CD4-positive, CD25-positive, alpha-beta regulatory T cell (primary cell): ENCODE measurements around the gene ANKRD62. TPM values are rescaled to one million over a fixed set of nuclear protein-coding genes. Genes with fewer than 3 reads are reported as not detected.
"Not testable (repeated sequence)": the region's sequence is repeated elsewhere in the genome, so short reads cannot be mapped to it uniquely, and the experiment has no call there.

Experiments
- ATAC-seq, 2 donors: fragments of 150-1000 bp; cut with Tn5 transposase; one replicate each; pipeline ENCODE4 v1.10.0; 2021; ENCODE audit warnings: low read depth in 2 of 2, moderate number of reproducible peaks in 2 of 2, moderate library complexity in 1 of 2
- DNase-seq, 3 donors: peaks; one replicate each; pipeline versions ENCODE4 v3.0.0 to v3.0.0-alpha.2; 2012 to 2022; ENCODE audit warnings: mixed read lengths in 1 of 3
- H3K27ac ChIP-seq: one replicate; pipeline ENCODE4 v1.7.0; 2013; ENCODE audit warnings: mild to moderate bottlenecking, low read length; ENCODE audit not compliant: insufficient read depth, poor library complexity, severe bottlenecking
- H3K27me3 ChIP-seq: one replicate; pipeline ENCODE4 v1.7.0; 2013; ENCODE audit warnings: low read length; ENCODE audit not compliant: control insufficient read depth, insufficient read depth
- H3K36me3 ChIP-seq: one replicate; pipeline ENCODE4 v1.7.0; 2013; ENCODE audit warnings: mild to moderate bottlenecking, low read length, moderate library complexity; ENCODE audit not compliant: control insufficient read depth, insufficient read depth
- H3K4me1 ChIP-seq: 2 replicates; pipeline ENCODE4 v1.7.0; 2013; ENCODE audit warnings: mild to moderate bottlenecking, low read length; ENCODE audit not compliant: insufficient read depth, control insufficient read depth, poor library complexity, severe bottlenecking
- H3K4me3 ChIP-seq: one replicate; pipeline ENCODE4 v1.7.0; 2013; ENCODE audit warnings: low read depth, mild to moderate bottlenecking, low read length, moderate library complexity
- H3K9me3 ChIP-seq, 2 experiments: 1 replicate in 1 of 2; 2 replicates in 1 of 2; pipeline ENCODE4 v1.7.0; 2013; ENCODE audit warnings: low read length in 2 of 2, mild to moderate bottlenecking in 1 of 2, moderate library complexity in 1 of 2; ENCODE audit not compliant: control insufficient read depth in 2 of 2
- H3K27ac Mint-ChIP-seq, 3 donors: one replicate each; pipeline ENCODE4 v1.8.0; 2020 to 2022; ENCODE audit warnings: mild to moderate bottlenecking in 3 of 3, mixed read lengths in 3 of 3, moderate library complexity in 2 of 3
- H3K27me3 Mint-ChIP-seq: one replicate; pipeline ENCODE4 v1.8.0; 2022; ENCODE audit warnings: mild to moderate bottlenecking, mixed read lengths
- H3K36me3 Mint-ChIP-seq: one replicate; pipeline ENCODE4 v1.8.0; 2020; ENCODE audit warnings: mixed read lengths
- H3K4me1 Mint-ChIP-seq, 4 donors: one replicate each; pipeline ENCODE4 v1.8.0; 2020 to 2022; ENCODE audit warnings: mixed read lengths in 4 of 4, mild to moderate bottlenecking in 1 of 4
- H3K4me3 Mint-ChIP-seq, 4 donors: one replicate each; pipeline ENCODE4 v1.8.0; 2020 to 2022; ENCODE audit warnings: mild to moderate bottlenecking in 4 of 4, mixed read lengths in 4 of 4, moderate library complexity in 3 of 4
- H3K9me3 Mint-ChIP-seq, 7 donors: one replicate each; pipeline ENCODE4 v1.8.0; 2020 to 2022; ENCODE audit warnings: mixed read lengths in 7 of 7, mild to moderate bottlenecking in 3 of 7, moderate library complexity in 2 of 7
- polyA plus RNA-seq, 4 donors: library from polyadenylated mRNA; unstranded; fragments of 300-500 nt; fragmentation: Illumina TruSeq; gene quantifications; one replicate each; pipeline ENCODE4 v1.2.3, GENCODE V29; 2021
- total RNA-seq: library from RNA; stranded (reverse); gene quantifications from one replicate; pipeline ENCODE4 v1.2.3, GENCODE V29; 2022

The ANKRD62 gene
- total and polyA plus RNA-seq, 5 donors from 2014 or later = not detected

DNA sequence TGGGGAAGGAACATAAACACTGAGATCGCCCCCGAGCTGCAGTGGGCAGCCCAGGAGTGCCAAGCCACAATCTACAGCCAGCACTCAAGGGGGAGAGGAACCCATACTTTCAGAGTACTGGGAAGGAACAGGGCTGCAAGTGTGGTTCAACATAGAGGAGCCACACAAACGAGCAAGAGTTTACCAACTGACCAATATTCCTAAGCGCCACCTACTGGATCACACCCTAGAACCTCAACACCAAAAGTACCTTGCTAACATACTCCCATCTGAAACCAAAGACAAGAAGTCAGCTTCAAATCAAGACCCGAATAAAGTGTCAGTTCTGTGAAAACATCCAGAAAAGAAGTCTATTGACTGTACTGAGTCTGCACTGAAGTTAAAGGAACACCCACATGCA, 55.8 kb downstream of the ANKRD62 start:
- H3K4me1 Mint-ChIP-seq, H3K9me3 Mint-ChIP-seq, H3K4me3 Mint-ChIP-seq, H3K4me1 ChIP-seq, H3K4me3 ChIP-seq, H3K27me3 ChIP-seq, H3K36me3 Mint-ChIP-seq, H3K27me3 Mint-ChIP-seq, DNase-seq, ATAC-seq, H3K27ac Mint-ChIP-seq, H3K27ac ChIP-seq, H3K9me3 ChIP-seq, H3K36me3 ChIP-seq: not testable (repeated sequence)

DNA sequence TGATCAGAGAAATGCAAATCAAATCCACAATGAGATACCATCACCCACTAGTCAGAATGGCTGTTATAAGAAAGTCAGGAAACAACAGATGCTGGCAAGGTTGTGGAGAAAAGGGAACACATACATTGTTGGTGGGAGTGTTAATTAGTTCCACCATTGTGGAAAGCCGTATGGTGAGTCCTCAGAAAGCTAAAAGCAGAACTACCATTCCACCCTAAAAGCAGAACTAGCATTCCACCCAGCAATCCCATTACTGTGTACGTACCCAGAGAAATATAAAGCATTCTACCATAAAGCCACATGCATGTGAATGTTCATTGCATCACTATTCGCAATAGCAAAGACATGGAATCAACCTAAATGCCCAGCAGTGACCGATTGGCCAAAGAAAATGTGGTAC, 60.7 kb downstream of the ANKRD62 start:
- Histone ChIP-seq H3K27me3 (no peaks in the 10 kb centered on the region), H3K27ac (no peak overlapping the region), H3K9me3 (no peaks in the 10 kb centered on the region), H3K4me1 (no peaks in the 10 kb centered on the region), H3K36me3 (no peaks in the 10 kb centered on the region), H3K4me3 (no peak overlapping the region)
- DNase-seq (no peak), ATAC-seq (no peak)
- Mint-ChIP-seq H3K36me3 (no peaks in the 10 kb centered on the region), H3K27ac (no peak overlapping the region), H3K4me3 (no peak overlapping the region), H3K27me3 (peaks cover 7% of the 10 kb centered on the region), H3K9me3 (peaks cover 0 to 4% (median 0%) of the 10 kb centered on the region in 7 donors), H3K4me1 (no peaks in the 10 kb centered on the region)

- DNase-seq (no peak), ATAC-seq (no peak)
- peaks cover 0 to 4% (median 0%) of the 10 kb centered on the region in 7 donors for H3K9me3 Mint-ChIP-seq
- no peaks in the 10 kb centered on the region for H3K9me3 ChIP-seq
- no peak overlapping the region for H3K27ac ChIP-seq
- no peaks in the 10 kb centered on the region for H3K4me1 Mint-ChIP-seq
- peaks cover 4% of the 10 kb centered on the region for H3K27me3 Mint-ChIP-seq
- H3K36me3 ChIP-seq = no peaks in the 10 kb centered on the region
- no peaks in the 10 kb centered on the region for H3K36me3 Mint-ChIP-seq
- H3K27ac Mint-ChIP-seq = no peak overlapping the region
- no peak overlapping the region for H3K4me3 ChIP-seq
- no peaks in the 10 kb centered on the region for H3K4me1 ChIP-seq
- no peaks in the 10 kb centered on the region for H3K27me3 ChIP-seq
- H3K4me3 Mint-ChIP-seq = no peak overlapping the region
These were observed 62.4 kb downstream of the ANKRD62 start for GRCh38 chr18:12155996-12156395.

GRCh38 chr18:12159446-12159845, 65.8 kb downstream of the ANKRD62 start:
- H3K36me3 ChIP-seq = no peaks in the 10 kb centered on the region
- H3K4me1 Mint-ChIP-seq = no peaks in the 10 kb centered on the region
- no peaks in the 10 kb centered on the region for H3K27me3 ChIP-seq
- peaks cover 0 to 4% (median 0%) of the 10 kb centered on the region in 7 donors for H3K9me3 Mint-ChIP-seq
- H3K27ac ChIP-seq = no peak overlapping the region
- no peaks in the 10 kb centered on the region for H3K4me1 ChIP-seq
- ATAC-seq = no peak
- no peaks in the 10 kb centered on the region for H3K27me3 Mint-ChIP-seq
- H3K9me3 ChIP-seq = no peaks in the 10 kb centered on the region
- no peaks in the 10 kb centered on the region for H3K36me3 Mint-ChIP-seq
- no peak for DNase-seq
- H3K4me3 ChIP-seq = no peak overlapping the region
- H3K4me3 Mint-ChIP-seq = no peak overlapping the region
- H3K27ac Mint-ChIP-seq = no peak overlapping the region

DNA sequence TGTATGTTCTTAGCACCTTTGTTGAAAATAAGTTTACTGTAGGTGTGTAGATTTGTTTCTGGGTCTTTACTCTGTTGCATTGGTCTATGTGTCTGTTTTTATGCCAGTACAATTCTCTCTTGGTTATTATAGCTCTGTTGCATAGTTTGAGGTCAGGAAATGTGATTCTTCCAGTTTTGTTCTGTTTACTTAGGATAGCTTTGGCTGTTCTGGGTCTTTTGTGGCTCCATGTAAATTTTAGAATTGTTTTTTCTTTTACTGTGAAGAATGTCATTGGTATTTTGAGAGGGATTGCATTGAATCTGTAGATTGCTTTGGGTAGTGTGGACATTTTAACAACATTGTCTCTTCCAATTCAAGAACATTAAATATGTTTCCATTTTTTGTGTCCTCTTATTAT, 69.1 kb downstream of the ANKRD62 start:
- ATAC-seq (no peak), DNase-seq (no peak)
- Mint-ChIP-seq H3K27me3 (peaks cover 6% of the 10 kb centered on the region), H3K4me3 (no peak overlapping the region), H3K36me3 (no peaks in the 10 kb centered on the region), H3K9me3 (peaks cover 2 to 10% (median 5%) of the 10 kb centered on the region in 7 donors), H3K4me1 (no peaks in the 10 kb centered on the region), H3K27ac (no peak overlapping the region)
- no peaks in the 10 kb centered on the region for H3K9me3 ChIP-seq
- H3K4me1 ChIP-seq = no peaks in the 10 kb centered on the region
- no peaks in the 10 kb centered on the region for H3K27me3 ChIP-seq
- H3K36me3 ChIP-seq = no peaks in the 10 kb centered on the region
- no peak overlapping the region for H3K4me3 ChIP-seq
- no peak overlapping the region for H3K27ac ChIP-seq

- Mint-ChIP-seq H3K4me1 (no peaks in the 10 kb centered on the region), H3K9me3 (peaks cover 4 to 17% (median 9%) of the 10 kb centered on the region in 7 donors), H3K27ac (no peak overlapping the region), H3K36me3 (no peaks in the 10 kb centered on the region), H3K27me3 (peaks cover 15% of the 10 kb centered on the region), H3K4me3 (no peak overlapping the region)
- no peaks in the 10 kb centered on the region for H3K4me1 ChIP-seq
- H3K4me3 ChIP-seq = no peak overlapping the region
- H3K27me3 ChIP-seq = no peaks in the 10 kb centered on the region
- no peak overlapping the region for H3K27ac ChIP-seq
- DNase-seq = no peak
- no peaks in the 10 kb centered on the region for H3K36me3 ChIP-seq
- ATAC-seq = no peak
- H3K9me3 ChIP-seq = no peaks in the 10 kb centered on the region
These were observed 71.6 kb downstream of the ANKRD62 start for GRCh38 chr18:12165038-12165768.

Other genes starting within 250 kb of the ANKRD62 start
- gene CHMP1B, start 242.4 kb upstream of the ANKRD62 start, total RNA-seq = 113 TPM
- 10 to 100 TPM; 55.4 to 68.2 (median 64.9) TPM for gene CHMP1B, start 242.4 kb upstream of the ANKRD62 start, polyA plus RNA-seq
- 97.4 TPM for gene MPPE1, start 185.5 kb upstream of the ANKRD62 start, total RNA-seq
- gene MPPE1, start 185.5 kb upstream of the ANKRD62 start, polyA plus RNA-seq = 10 to 100 TPM; 40.9 to 63.2 (median 57.2) TPM
- 5.1 TPM for gene IMPA2, start 112.3 kb upstream of the ANKRD62 start, total RNA-seq
- gene IMPA2, start 112.3 kb upstream of the ANKRD62 start, polyA plus RNA-seq = 10 to 100 TPM in 2 of 4 donors, 1 to 10 TPM in 2; 5.3 to 14.6 (median 8.5) TPM
- gene CIDEA, start 160.5 kb downstream of the ANKRD62 start, total RNA-seq = not detected
- not detected for gene CIDEA, start 160.5 kb downstream of the ANKRD62 start, polyA plus RNA-seq
- 0.22 TPM for gene TUBB6, start 214.4 kb downstream of the ANKRD62 start, total RNA-seq
- gene TUBB6, start 214.4 kb downstream of the ANKRD62 start, polyA plus RNA-seq = 1 to 10 TPM in 2 of 4 donors, under 1 TPM in 1, not detected in 1; 0.23 to 2.4 (median 1.0) TPM